Hepatocyte (in vitro differentiated cells): Measurements from ENCODE around the gene LYZL4.

Source experiments
- CTCF ChIP-seq: fragments of 200-600 bp; sonication (generic); IDR thresholded peaks from 2 replicates; pipeline ENCODE4 v1.5.1; 2016; ENCODE audit warnings: antibody characterized with exemption, mild to moderate bottlenecking; ENCODE audit not compliant: poor library complexity
- EZH2 ChIP-seq: fragments of 200-600 bp; sonication (generic); IDR thresholded peaks from 2 replicates; pipeline ENCODE4 v1.6.1; 2016; ENCODE audit warnings: antibody characterized with exemption, mild to moderate bottlenecking, borderline replicate concordance

- TF ChIP-seq EZH2: no peak
- no peak for TF ChIP-seq CTCF
These were observed 22.4 kb downstream of the LYZL4 start for GRCh38 chr3:42387802-42388651.
